ENCODE results near the gene CLIP4. TPM values are rescaled to one million over a fixed set of nuclear protein-coding genes. Genes with fewer than 3 reads are reported as not detected.

Gene CLIP4
- total and polyA plus RNA-seq, 2 of the 13 experiments (the other 11 are each of a cell fraction or from before 2014, with no cell fraction given): 0.46 to 0.49 TPM

DNA sequence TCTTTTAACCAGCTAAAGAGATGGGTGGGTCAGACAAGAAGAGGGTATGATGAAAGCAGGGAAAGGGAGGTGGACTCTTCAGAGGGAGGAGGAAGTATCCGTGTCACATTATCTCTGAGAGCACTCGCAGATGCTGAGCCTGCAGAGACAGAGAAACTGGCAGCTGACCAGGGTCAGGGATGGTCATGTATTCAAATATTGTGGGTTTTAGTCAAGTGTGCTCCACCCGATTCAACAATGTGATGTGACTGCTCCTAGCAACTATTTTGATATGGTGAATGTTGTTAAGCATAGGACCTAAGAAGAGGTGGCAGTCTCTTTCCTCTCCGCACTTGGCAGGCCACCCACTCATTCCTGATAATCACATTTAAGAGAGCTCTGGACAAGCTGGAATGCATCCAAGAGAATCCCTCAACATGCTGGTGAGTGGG is 1.3 kb upstream of the CLIP4 start (continued):
- TF ChIP-seq, protein P1, sequence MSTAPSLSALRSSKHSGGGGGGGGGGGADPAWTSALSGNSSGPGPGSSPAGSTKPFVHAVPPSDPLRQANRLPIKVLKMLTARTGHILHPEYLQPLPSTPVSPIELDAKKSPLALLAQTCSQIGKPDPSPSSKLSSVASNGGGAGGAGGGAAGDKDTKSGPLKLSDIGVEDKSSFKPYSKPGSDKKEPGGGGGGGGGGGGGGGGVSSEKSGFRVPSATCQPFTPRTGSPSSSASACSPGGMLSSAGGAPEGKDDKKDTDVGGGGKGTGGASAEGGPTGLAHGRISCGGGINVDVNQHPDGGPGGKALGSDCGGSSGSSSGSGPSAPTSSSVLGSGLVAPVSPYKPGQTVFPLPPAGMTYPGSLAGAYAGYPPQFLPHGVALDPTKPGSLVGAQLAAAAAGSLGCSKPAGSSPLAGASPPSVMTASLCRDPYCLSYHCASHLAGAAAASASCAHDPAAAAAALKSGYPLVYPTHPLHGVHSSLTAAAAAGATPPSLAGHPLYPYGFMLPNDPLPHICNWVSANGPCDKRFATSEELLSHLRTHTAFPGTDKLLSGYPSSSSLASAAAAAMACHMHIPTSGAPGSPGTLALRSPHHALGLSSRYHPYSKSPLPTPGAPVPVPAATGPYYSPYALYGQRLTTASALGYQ (CRISPR knock-in tag; IDR thresholded peaks at IDR 0.05): no peak
- TF ChIP-seq, protein P2, sequence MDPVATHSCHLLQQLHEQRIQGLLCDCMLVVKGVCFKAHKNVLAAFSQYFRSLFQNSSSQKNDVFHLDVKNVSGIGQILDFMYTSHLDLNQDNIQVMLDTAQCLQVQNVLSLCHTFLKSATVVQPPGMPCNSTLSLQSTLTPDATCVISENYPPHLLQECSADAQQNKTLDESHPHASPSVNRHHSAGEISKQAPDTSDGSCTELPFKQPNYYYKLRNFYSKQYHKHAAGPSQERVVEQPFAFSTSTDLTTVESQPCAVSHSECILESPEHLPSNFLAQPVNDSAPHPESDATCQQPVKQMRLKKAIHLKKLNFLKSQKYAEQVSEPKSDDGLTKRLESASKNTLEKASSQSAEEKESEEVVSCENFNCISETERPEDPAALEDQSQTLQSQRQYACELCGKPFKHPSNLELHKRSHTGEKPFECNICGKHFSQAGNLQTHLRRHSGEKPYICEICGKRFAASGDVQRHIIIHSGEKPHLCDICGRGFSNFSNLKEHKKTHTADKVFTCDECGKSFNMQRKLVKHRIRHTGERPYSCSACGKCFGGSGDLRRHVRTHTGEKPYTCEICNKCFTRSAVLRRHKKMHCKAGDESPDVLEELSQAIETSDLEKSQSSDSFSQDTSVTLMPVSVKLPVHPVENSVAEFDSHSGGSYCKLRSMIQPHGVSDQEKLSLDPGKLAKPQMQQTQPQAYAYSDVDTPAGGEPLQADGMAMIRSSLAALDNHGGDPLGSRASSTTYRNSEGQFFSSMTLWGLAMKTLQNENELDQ (CRISPR knock-in tag; IDR thresholded peaks at IDR 0.05; ENCODE audit: borderline replicate concordance): no peak
- no peak for TF ChIP-seq CENPT (CRISPR knock-in tag; IDR thresholded peaks at IDR 0.05; ENCODE audit: low read depth)
- no peak for TF ChIP-seq ZEB1 (IDR thresholded peaks at IDR 0.05; ENCODE audit: insufficient replicate concordance, low read depth)
- TF ChIP-seq ZNF510 (CRISPR knock-in tag; IDR thresholded peaks at IDR 0.05; ENCODE audit: low read depth): no peak
- TF ChIP-seq, protein P3, sequence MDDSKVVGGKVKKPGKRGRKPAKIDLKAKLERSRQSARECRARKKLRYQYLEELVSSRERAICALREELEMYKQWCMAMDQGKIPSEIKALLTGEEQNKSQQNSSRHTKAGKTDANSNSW (CRISPR knock-in tag; IDR thresholded peaks at IDR 0.05; ENCODE audit: borderline replicate concordance): no peak
- no peak for TF ChIP-seq ZNF713 (CRISPR knock-in tag; IDR thresholded peaks at IDR 0.05)

DNA sequence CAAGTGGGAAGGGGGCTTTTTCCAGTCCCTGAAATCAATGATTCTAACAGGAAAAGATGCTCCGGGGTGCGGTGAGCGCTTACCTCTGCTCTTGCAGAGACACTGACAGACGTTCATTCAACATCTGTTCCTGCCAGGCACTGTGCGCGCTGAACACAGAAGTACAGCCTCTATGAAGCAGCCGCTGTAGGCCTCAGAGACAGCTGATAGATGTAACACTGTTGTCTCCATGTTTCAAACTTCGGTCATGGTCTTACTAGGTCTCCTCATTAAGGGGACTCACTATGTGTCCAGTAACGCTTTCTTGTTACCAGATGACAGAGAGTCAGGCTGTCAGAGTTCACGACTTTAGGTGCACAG is 649 bp upstream of the CLIP4 start:
- FAIRE-seq (no peak), DNase-seq (ENCODE audit: low spot score) (no peak), ATAC-seq (no peak)
- no peak overlapping the region for H3K4me2 ChIP-seq (ENCODE audit: low read depth, low read length)
- H3K4me3 ChIP-seq (replicated peaks in 1 of 3; ENCODE audit: insufficient read depth in 1 of 3, low read depth in 2 of 3, low read length in 3 of 3): no peak overlapping the region
- no peaks in the 10 kb centered on the region for H3K9me3 ChIP-seq (ENCODE audit: low read length)
- no peak overlapping the region for H2AFZ ChIP-seq (ENCODE audit: low read length)
- intact Hi-C loops (cut with micrococcal nuclease; ENCODE audit: unreplicated experiment): no loop called here
- ChIA-PET POLR2A (no interaction called here), CTCF (ENCODE audit: low intra/inter-chr PET ratio, low total read pairs) (no interaction called here)
- H4K20me1 ChIP-seq (ENCODE audit: insufficient read depth, low read length): no peaks in the 10 kb centered on the region
- H3K79me2 ChIP-seq (ENCODE audit: insufficient read depth, low read length): no peaks in the 10 kb centered on the region
- in situ Hi-C loops (cut with HindIII; ENCODE audit: extremely low pct_ligation_motif_present, low pct_unique_long_range_greater_than_20kb): no loop called here
- TF ChIP-seq ZSCAN9 (CRISPR knock-in tag; IDR thresholded peaks at IDR 0.05; ENCODE audit: borderline replicate concordance) (no peak), ZNF614 (CRISPR knock-in tag; IDR thresholded peaks at IDR 0.05; ENCODE audit: borderline replicate concordance) (no peak), ZNF644 (CRISPR knock-in tag; IDR thresholded peaks at IDR 0.05; ENCODE audit: low read depth) (no peak), FOXC1 (CRISPR knock-in tag; IDR thresholded peaks at IDR 0.05; ENCODE audit: borderline replicate concordance) (no peak), KLF13 (CRISPR knock-in tag; IDR thresholded peaks at IDR 0.05) (no peak)
- 0 out of 5 replicates have a peak, but pooled peaks cover 0 to 3% of the 10 kb centered on the region in 2 experiments for H3K27me3 ChIP-seq (ENCODE audit: control insufficient read depth in 1 of 2, insufficient read depth in 2 of 2, low read length in 2 of 2)
- peaks cover 16% of the 10 kb centered on the region; the same call in 1 of the 2 replicates for H3K4me1 ChIP-seq (ENCODE audit: insufficient read depth, low read length)
- 81% methylated on average over 10 of the region's 10 CpGs for WGBS (ENCODE audit: low lambda C conversion rate)
- no peak overlapping the region for H3K9ac ChIP-seq (ENCODE audit: insufficient read depth, low read depth, low read length)
- no TSS peak for BruUV-seq (replicated peaks)
- H3K36me3 ChIP-seq (replicated peaks in 1 of 2; ENCODE audit: control insufficient read depth in 1 of 2, insufficient read depth in 2 of 2, low read length in 2 of 2): no peaks in the 10 kb centered on the region
- H3K27ac ChIP-seq (ENCODE audit: extremely low read length, insufficient read depth, low read length): no peak overlapping the region
